Left lung (tissue), 14 donors: ENCODE results near the gene FERMT1. TPM values are rescaled to one million over a fixed set of nuclear protein-coding genes. Genes with fewer than 3 reads are reported as not detected.
A peak's percentile ranks its signal among the peaks of the same experiment; 100 is the strongest.

ENCODE experiments used
- ATAC-seq: fragments of 200-7000 bp; cut with Tn5 transposase; one replicate; pipeline ENCODE4 v1.9.1; 2020; ENCODE audit warnings: moderate library complexity
- DNase-seq, 4 donors: peaks; one replicate each; pipeline ENCODE4 v3.0.0-alpha.2; 2013 to 2020
- H3K27ac ChIP-seq, 2 donors: fragments of 200-600 bp; sonication (generic) in 1 of 2; one replicate each; pipeline versions ENCODE4 v1.5.0 to v1.8.0; 2020 to 2021
- H3K27me3 ChIP-seq, 2 donors: fragments of 200-600 bp; sonication (generic) in 1 of 2; one replicate each; pipeline versions ENCODE4 v1.5.0 to v1.8.0; 2020 to 2021
- H3K36me3 ChIP-seq, 2 donors: fragments of 200-600 bp; sonication (generic) in 1 of 2; one replicate each; pipeline versions ENCODE4 v1.5.0 to v1.8.0; 2020 to 2021
- H3K4me1 ChIP-seq, 2 donors: fragments of 200-600 bp; one replicate each; pipeline ENCODE4 v1.8.0; 2021
- H3K4me3 ChIP-seq, 2 donors: fragments of 200-600 bp; sonication (generic) in 1 of 2; one replicate each; pipeline versions ENCODE4 v1.5.0 to v1.8.0; 2020 to 2021; ENCODE audit warnings: mild to moderate bottlenecking in 1 of 2
- H3K9me3 ChIP-seq, 2 donors: fragments of 200-600 bp; sonication (generic) in 1 of 2; one replicate each; pipeline versions ENCODE4 v1.5.0 to v1.8.0; 2020 to 2021
- intact Hi-C, 2 donors: fragments of 100-400 bp; cut with DNase I; formaldehyde crosslinking; loops; one replicate each; pipeline versions ENCODE4 v1.11.2 to v1.14.2; 2022
- long read RNA-seq, 12 donors: library from polyadenylated mRNA in 2 of 12; unstranded in 2 of 12; transcript quantifications; one replicate each; pipeline ENCODE4 v2.0.0 and lab custom pipeline, GENCODE V29; 2019 to 2026
- polyA plus RNA-seq, 6 donors: library from polyadenylated mRNA; unstranded; fragments of 120-200 nt; gene quantifications; one replicate each; pipeline ENCODE4 v1.2.1, GENCODE V29; 2013; ENCODE audit not compliant: insufficient read length in 6 of 6
- total RNA-seq, 2 donors: library from RNA; stranded (reverse); fragmentation: NEBNext Ultra II Directional; extraction: Animal tissue kit (Norgen Biotek cat#: 25700); gene quantifications; one replicate each; pipeline ENCODE4 v1.2.1, GENCODE V29; 2021
- TF ChIP-seq, protein P1 (sequence below), 2 donors: fragments of 200-600 bp; sonication (generic) in 1 of 2; IDR thresholded peaks; one replicate each; pipeline versions ENCODE4 v1.5.0 to v1.8.0; 2021; ENCODE audit warnings: antibody characterized with exemption in 2 of 2
- donor health status: DM: no; HTN: yes; CAD: no.
- donor health status: DM: no; HTN: no; CAD: no.

Gene FERMT1, protein sequence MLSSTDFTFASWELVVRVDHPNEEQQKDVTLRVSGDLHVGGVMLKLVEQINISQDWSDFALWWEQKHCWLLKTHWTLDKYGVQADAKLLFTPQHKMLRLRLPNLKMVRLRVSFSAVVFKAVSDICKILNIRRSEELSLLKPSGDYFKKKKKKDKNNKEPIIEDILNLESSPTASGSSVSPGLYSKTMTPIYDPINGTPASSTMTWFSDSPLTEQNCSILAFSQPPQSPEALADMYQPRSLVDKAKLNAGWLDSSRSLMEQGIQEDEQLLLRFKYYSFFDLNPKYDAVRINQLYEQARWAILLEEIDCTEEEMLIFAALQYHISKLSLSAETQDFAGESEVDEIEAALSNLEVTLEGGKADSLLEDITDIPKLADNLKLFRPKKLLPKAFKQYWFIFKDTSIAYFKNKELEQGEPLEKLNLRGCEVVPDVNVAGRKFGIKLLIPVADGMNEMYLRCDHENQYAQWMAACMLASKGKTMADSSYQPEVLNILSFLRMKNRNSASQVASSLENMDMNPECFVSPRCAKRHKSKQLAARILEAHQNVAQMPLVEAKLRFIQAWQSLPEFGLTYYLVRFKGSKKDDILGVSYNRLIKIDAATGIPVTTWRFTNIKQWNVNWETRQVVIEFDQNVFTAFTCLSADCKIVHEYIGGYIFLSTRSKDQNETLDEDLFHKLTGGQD
- total RNA-seq (1 to 10 TPM; 5.3 to 7.2 TPM), polyA plus RNA-seq (1 to 10 TPM; 3.1 to 5.6 (median 4.4) TPM)
- long read RNA-seq, donor 1, full-length matches to known transcripts, result 1 of 6 reads
- long read RNA-seq, donor 1, partial matches to known transcripts, result 5 of 6 reads
- long read RNA-seq, donor 1, other reads (novel, unspliced or antisense), result 0 of 6 reads
- long read RNA-seq, donor 2, result 0 reads
- long read RNA-seq, donor 3, result 0 reads
- long read RNA-seq, donor 4, partial matches to known transcripts, result 4 of 6 reads
- long read RNA-seq, donor 4, other reads (novel, unspliced or antisense), result 2 of 6 reads
- long read RNA-seq, donor 5, result 0 reads
- long read RNA-seq, donor 6, result 0 reads
- long read RNA-seq, donor 7, result 0 reads
- long read RNA-seq, donor 8, result 0 reads
- long read RNA-seq, donor 9, result 0 reads
- long read RNA-seq, donor 10, partial matches to known transcripts, result 3 of 4 reads
- long read RNA-seq, donor 10, other reads (novel, unspliced or antisense), result 1 of 4 reads
- long read RNA-seq, donor 11, result 0 reads
- long read RNA-seq, donor 12, result 0 reads

DNA sequence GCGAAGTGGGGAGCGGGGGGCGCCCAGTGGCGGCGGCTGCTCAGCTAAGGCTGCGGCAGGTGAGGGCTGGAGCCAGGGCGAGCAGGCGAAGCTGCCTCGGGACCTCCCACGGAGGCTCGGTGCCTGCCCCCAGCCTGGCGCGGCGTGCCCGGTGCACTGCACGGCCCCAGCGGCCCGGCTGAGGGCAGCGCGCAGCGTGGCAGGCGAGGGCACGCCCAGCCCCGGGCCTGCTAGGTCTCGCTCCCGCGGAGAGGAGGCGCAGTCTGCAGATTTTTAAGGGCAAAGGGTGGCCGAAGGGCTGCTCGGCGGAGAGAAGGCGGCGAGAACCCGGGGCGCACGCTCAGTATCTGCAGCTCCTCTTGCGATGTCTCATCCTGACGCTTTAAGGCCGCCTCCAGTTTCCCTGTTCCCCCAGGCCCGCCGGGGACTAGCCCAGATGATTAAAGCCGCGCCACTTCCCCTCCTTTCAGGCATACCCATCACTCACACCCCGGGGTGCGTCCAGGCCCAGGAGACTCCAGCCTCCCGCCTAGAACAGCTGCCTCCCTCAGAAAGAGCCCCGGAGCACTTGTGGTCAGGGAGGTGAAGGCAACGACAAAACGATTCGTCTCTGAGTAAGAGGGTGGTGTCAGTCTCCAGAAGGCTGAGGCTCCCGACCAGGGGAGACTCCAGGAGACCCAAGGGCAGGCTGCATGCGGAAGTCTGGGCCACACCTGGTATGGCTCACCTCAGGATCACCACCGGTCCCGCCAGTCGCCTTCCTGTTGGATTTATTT is at the start of gene FERMT1:
Gene FERMT1 (minus strand): TSS at position 158 of the 776 bp plus-strand sequence. CDS start 3,476 bp downstream, outside the sequence.
- H3K4me1 ChIP-seq, result peaks cover 0 to 14% of the 10 kb centered on the region in 2 donors
- TF ChIP-seq, protein P1, sequence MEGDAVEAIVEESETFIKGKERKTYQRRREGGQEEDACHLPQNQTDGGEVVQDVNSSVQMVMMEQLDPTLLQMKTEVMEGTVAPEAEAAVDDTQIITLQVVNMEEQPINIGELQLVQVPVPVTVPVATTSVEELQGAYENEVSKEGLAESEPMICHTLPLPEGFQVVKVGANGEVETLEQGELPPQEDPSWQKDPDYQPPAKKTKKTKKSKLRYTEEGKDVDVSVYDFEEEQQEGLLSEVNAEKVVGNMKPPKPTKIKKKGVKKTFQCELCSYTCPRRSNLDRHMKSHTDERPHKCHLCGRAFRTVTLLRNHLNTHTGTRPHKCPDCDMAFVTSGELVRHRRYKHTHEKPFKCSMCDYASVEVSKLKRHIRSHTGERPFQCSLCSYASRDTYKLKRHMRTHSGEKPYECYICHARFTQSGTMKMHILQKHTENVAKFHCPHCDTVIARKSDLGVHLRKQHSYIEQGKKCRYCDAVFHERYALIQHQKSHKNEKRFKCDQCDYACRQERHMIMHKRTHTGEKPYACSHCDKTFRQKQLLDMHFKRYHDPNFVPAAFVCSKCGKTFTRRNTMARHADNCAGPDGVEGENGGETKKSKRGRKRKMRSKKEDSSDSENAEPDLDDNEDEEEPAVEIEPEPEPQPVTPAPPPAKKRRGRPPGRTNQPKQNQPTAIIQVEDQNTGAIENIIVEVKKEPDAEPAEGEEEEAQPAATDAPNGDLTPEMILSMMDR (IDR thresholded peaks at IDR 0.05), result no peak
- ATAC-seq (peak; percentile 97), DNase-seq (peak; percentile 24 to 87 (median 48))
- no peaks in the 10 kb centered on the region for H3K9me3 ChIP-seq
- no peaks in the 10 kb centered on the region for H3K36me3 ChIP-seq
- intact Hi-C loops, result no loop called here
- peaks cover 0 to 33% of the 10 kb centered on the region in 2 donors for H3K27me3 ChIP-seq
- peak within 1 kb of the TSS; percentile 1 to 41 for H3K27ac ChIP-seq
- H3K4me3 ChIP-seq, result peak within 1 kb of the TSS; percentile 43 to 45

DNA sequence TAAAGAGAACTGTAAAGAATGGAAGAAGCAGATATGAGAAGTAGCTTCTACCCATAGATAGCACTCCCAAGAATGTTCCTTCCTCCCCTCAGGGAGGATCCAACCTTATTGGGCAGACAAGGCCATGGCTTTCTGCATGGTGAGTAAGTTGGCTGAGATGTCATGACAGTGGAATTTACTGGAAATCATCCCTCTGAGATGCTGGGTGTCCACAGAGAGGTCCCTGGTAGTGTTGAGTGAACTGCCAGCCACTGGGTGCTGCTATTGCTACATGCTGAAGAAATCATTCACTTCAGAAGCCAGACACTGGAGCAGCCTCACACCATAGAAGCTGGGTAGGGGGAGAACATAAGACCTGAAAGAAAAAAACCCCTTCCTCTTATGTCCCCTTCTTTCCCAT is 46.4 kb upstream of the FERMT1 start:
- no peak overlapping the region for H3K4me3 ChIP-seq
- no peak overlapping the region for H3K27ac ChIP-seq
- ATAC-seq (no peak), DNase-seq (no peak)
- intact Hi-C loops, result no loop called here
- H3K36me3 ChIP-seq, result no peaks in the 10 kb centered on the region
- TF ChIP-seq, protein P1 (IDR thresholded peaks at IDR 0.05), result no peak
- H3K9me3 ChIP-seq, result no peaks in the 10 kb centered on the region
- H3K27me3 ChIP-seq, result no peaks in the 10 kb centered on the region
- peaks cover 0 to 5% of the 10 kb centered on the region in 2 donors for H3K4me1 ChIP-seq

DNA sequence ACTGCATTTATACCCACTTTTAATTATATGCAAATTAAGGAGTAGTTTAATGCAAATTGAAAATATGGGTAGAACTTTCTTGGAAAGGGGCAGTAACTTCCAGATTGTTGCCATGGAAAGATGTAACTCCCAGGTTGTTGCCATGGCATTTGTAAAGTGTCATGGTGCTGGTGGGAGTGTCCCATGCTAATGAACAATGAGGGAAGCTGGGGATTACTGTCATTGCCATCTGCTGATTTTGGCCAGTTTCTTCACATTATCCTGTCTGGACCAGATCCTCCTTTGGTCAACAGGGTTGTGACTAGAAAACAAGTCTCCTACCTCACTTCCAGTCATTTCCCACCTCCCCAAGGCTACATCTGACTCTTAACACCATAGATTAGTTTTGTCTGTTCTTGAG is 45.4 kb upstream of the FERMT1 start:
- H3K4me3 ChIP-seq, result no peak overlapping the region
- ATAC-seq (no peak), DNase-seq (no peak)
- H3K27me3 ChIP-seq, result no peaks in the 10 kb centered on the region
- H3K36me3 ChIP-seq, result no peaks in the 10 kb centered on the region
- intact Hi-C loops, result no loop called here
- H3K4me1 ChIP-seq, result peaks cover 0 to 5% of the 10 kb centered on the region in 2 donors
- TF ChIP-seq, protein P1 (IDR thresholded peaks at IDR 0.05), result no peak
- no peaks in the 10 kb centered on the region for H3K9me3 ChIP-seq
- H3K27ac ChIP-seq, result no peak overlapping the region

DNA sequence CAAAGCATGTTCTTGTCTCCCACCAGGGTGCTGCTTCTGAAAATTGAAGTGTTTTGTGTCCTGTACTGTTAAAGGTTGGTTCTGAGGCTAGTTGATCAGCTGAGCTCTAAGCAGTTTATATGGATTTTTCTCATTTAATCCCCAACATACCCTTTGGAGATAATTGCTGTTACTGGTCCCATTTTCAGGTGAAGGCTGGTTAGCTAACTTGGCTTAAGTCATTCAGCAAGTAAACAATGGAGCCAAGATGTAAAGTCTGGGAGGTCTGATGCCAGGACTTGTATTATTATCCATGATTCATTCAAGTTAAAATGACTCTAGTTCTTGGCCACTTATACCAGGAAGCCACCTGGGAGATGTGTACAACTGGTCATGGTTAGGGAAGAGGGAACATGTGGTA is 42.5 kb upstream of the FERMT1 start:
- TF ChIP-seq, protein P1 (IDR thresholded peaks at IDR 0.05), result no peak
- Histone ChIP-seq H3K4me1 (peaks cover 0 to 5% of the 10 kb centered on the region in 2 donors), H3K9me3 (no peaks in the 10 kb centered on the region), H3K36me3 (no peaks in the 10 kb centered on the region), H3K27ac (peak overlapping the region in 1 of 2 donors; percentile 41), H3K27me3 (no peaks in the 10 kb centered on the region), H3K4me3 (no peak overlapping the region)
- ATAC-seq, result peak; percentile 21
- intact Hi-C loops, result no loop called here
- no peak for DNase-seq
